Activated CD8-positive, alpha-beta T cell treated with anti-CD3 and anti-CD28 coated beads for 36 hours (primary cell): ENCODE measurements around the gene CNTNAP2. TPM values are rescaled to one million over a fixed set of nuclear protein-coding genes. Genes with fewer than 3 reads are reported as not detected.

Source experiments
- ATAC-seq: fragments of 200-7000 bp; cut with Tn5 transposase; one replicate; pipeline ENCODE4 v1.10.0; 2021; ENCODE audit warnings: mild to moderate bottlenecking, moderate library complexity
- CTCF ChIA-PET: fragments of 350-600 bp; sonication (Branson Sonifier 250); formaldehyde crosslinking; loops from one replicate; lab custom pipeline; 2021; ENCODE audit warnings: antibody characterized with exemption; lab: Charles Lee
- POLR2A ChIA-PET: fragments of 350-600 bp; sonication (Branson Sonifier 250); formaldehyde crosslinking; loops from one replicate; lab custom pipeline; 2021; ENCODE audit warnings: antibody characterized with exemption; lab: Charles Lee
- DNase-seq: peaks from one replicate; pipeline ENCODE4 v3.0.0-alpha.2; 2020
- H3K27ac Mint-ChIP-seq: one replicate; pipeline ENCODE4 v1.8.0; 2021; ENCODE audit warnings: mild to moderate bottlenecking, mixed read lengths
- H3K27me3 Mint-ChIP-seq: one replicate; pipeline ENCODE4 v1.8.0; 2021; ENCODE audit warnings: mixed read lengths
- H3K36me3 Mint-ChIP-seq: one replicate; pipeline ENCODE4 v1.8.0; 2021; ENCODE audit warnings: low read depth, mixed read lengths
- H3K4me1 Mint-ChIP-seq: one replicate; pipeline ENCODE4 v1.8.0; 2021; ENCODE audit warnings: low read depth, mixed read lengths
- H3K4me3 Mint-ChIP-seq: one replicate; pipeline ENCODE4 v1.8.0; 2021; ENCODE audit warnings: mild to moderate bottlenecking, moderate library complexity, mixed read lengths
- H3K9me3 Mint-ChIP-seq: one replicate; pipeline ENCODE4 v1.8.0; 2021; ENCODE audit warnings: mixed read lengths
- intact Hi-C: fragments of 100-400 bp; cut with micrococcal nuclease; formaldehyde crosslinking; loops from one replicate; pipeline ENCODE4 v1.10.0; 2022
- total RNA-seq, 2 experiments: library from RNA; stranded (reverse); gene quantifications; one replicate each; pipeline ENCODE4 v1.2.3, GENCODE V29; 2021
- TF ChIP-seq, protein P1 (sequence below): fragments of 200-600 bp; IDR thresholded peaks from one replicate; pipeline ENCODE4 v1.8.0; 2022; ENCODE audit warnings: antibody characterized with exemption, mild to moderate bottlenecking

The CNTNAP2 gene
- total RNA-seq, 2 experiments from 2014 or later, result not detected

DNA sequence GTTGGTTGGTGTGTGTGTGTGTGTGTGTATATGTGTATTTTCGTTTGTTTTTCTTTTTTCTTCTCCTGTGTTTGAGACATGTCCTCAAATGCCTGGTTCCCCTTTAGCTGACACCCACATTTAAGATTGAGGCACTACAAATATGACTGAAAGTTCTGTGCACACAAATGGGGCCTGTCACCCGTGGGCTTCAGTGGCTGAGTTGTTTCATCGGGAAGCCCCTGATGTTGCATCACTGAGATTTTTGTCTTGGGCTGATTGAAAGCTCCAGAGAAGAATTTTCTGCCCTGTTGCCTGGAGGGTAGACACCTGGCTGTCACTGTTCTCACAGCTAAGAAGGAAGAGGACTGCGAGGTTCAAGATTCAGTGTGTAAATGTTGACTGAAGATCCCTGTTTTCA is 2190.2 kb downstream of the CNTNAP2 start:
- Mint-ChIP-seq H3K27me3 (peaks cover 2% of the 10 kb centered on the region), H3K36me3 (no peaks in the 10 kb centered on the region), H3K27ac (no peak overlapping the region), H3K9me3 (no peaks in the 10 kb centered on the region), H3K4me1 (peaks cover 9% of the 10 kb centered on the region), H3K4me3 (no peak overlapping the region)
- POLR2A ChIA-PET, result no interaction called here
- ATAC-seq (no peak), DNase-seq (peak; percentile 10)
- intact Hi-C loops, result no loop called here
- CTCF ChIA-PET, result interaction anchor here (1.6 kb wide), 1 partner anchor 9 kb away, joined by 4 read pairs; no protein-coding TSS in a partner anchor
- TF ChIP-seq, protein P1, sequence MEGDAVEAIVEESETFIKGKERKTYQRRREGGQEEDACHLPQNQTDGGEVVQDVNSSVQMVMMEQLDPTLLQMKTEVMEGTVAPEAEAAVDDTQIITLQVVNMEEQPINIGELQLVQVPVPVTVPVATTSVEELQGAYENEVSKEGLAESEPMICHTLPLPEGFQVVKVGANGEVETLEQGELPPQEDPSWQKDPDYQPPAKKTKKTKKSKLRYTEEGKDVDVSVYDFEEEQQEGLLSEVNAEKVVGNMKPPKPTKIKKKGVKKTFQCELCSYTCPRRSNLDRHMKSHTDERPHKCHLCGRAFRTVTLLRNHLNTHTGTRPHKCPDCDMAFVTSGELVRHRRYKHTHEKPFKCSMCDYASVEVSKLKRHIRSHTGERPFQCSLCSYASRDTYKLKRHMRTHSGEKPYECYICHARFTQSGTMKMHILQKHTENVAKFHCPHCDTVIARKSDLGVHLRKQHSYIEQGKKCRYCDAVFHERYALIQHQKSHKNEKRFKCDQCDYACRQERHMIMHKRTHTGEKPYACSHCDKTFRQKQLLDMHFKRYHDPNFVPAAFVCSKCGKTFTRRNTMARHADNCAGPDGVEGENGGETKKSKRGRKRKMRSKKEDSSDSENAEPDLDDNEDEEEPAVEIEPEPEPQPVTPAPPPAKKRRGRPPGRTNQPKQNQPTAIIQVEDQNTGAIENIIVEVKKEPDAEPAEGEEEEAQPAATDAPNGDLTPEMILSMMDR, result no peak

DNA sequence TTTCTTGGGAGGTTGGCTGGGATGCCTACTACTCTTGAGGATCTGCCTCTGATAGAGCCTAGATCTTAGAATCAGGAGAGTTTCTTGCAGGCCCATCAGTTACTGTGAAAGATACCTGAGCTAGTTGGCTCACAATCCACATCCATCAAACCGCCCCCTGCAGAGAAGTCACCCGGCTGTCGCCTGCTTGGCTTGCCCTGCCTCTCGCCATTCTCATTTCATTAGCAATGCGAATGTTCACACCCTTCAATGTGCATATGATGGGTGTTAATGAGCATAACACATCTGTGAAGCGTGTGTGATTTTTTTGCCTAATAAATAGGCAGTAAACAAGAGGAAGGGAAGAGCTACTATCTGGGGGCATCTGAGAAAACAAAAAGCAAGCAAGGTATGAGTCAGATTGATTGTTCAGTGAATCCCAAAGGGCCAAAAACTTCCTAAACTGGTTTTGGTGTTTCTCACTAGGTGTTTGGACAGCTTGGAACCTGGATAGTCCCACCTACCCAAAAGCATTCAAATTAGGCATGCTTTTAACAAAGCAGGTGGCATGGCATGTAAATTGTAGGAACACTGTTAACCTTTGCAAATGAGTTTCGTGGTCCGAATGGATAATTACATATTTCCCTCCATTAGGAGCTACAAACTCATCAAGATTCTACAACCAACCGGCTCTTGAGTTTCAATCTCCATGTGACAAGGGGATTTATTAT is 2201.7 kb downstream of the CNTNAP2 start:
- TF ChIP-seq, protein P1, result no peak
- DNase-seq (no peak), ATAC-seq (no peak)
- POLR2A ChIA-PET, result no interaction called here
- H3K36me3 Mint-ChIP-seq, result no peaks in the 10 kb centered on the region
- intact Hi-C loops, result no loop called here
- H3K27me3 Mint-ChIP-seq, result no peaks in the 10 kb centered on the region
- no peak overlapping the region for H3K4me3 Mint-ChIP-seq
- no peak overlapping the region for H3K27ac Mint-ChIP-seq
- CTCF ChIA-PET, result no interaction called here
- H3K9me3 Mint-ChIP-seq, result peaks cover 5% of the 10 kb centered on the region
- no peaks in the 10 kb centered on the region for H3K4me1 Mint-ChIP-seq

DNA sequence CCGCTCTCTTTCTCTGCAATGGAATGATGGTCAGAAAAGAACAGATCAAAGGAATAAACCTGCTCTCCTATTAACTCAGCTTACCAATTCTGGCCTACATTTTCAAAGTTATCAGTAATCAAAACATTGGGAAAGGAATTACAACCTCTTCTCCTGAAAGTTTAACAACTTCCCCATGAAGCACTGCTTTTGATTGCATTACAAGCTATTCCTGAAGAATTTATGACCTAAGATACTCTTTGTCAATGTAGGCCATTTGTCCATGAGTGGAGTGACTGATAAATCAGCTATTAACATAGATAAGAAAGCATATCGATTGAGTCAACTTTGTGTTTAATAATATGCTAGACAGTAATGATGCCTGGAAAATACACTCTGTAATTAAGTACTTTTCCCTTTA is 2202.2 kb downstream of the CNTNAP2 start:
- Mint-ChIP-seq H3K4me1 (no peaks in the 10 kb centered on the region), H3K9me3 (peaks cover 4% of the 10 kb centered on the region)
- ATAC-seq, result no peak

DNA sequence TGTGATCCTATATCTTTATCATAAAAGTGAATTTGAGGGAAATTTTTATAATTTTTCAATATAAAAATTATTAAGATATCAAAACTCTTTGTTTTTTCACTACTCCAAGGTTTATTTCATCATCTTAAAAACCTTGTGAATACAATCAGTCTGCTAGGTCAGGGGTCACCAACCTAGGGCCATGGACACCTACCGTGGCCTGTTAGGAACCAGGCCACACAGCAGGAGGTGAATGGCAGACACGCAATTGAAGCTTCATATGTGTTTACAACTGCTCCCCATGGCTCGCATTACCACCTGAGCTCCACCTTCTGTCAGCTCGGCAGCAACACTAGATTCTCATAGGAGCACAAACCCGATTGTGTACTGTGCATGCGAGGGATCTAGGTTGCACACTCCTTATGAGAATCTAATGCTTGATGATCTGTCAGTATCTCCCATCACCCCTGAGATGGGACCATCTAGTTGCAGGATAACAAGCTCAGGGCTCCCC is 2202.8 kb downstream of the CNTNAP2 start:
- Mint-ChIP-seq H3K4me1 (no peaks in the 10 kb centered on the region), H3K9me3 (no peaks in the 10 kb centered on the region), H3K27ac (no peak overlapping the region), H3K27me3 (peaks cover 6% of the 10 kb centered on the region), H3K36me3 (no peaks in the 10 kb centered on the region), H3K4me3 (no peak overlapping the region)
- intact Hi-C loops, result no loop called here
- TF ChIP-seq, protein P1, result no peak
- POLR2A ChIA-PET, result no interaction called here
- ATAC-seq (no peak), DNase-seq (no peak)
- CTCF ChIA-PET, result no interaction called here

More for the DNA sequence above, 2202.2 kb downstream of the CNTNAP2 start:
- peaks cover 4% of the 10 kb centered on the region for H3K27me3 Mint-ChIP-seq
- ChIA-PET CTCF (no interaction called here), POLR2A (no interaction called here)
- no peak overlapping the region for H3K4me3 Mint-ChIP-seq
- TF ChIP-seq, protein P1, result no peak
- no peak overlapping the region for H3K27ac Mint-ChIP-seq
- intact Hi-C loops, result no loop called here
- DNase-seq, result no peak
- H3K36me3 Mint-ChIP-seq, result no peaks in the 10 kb centered on the region

DNA sequence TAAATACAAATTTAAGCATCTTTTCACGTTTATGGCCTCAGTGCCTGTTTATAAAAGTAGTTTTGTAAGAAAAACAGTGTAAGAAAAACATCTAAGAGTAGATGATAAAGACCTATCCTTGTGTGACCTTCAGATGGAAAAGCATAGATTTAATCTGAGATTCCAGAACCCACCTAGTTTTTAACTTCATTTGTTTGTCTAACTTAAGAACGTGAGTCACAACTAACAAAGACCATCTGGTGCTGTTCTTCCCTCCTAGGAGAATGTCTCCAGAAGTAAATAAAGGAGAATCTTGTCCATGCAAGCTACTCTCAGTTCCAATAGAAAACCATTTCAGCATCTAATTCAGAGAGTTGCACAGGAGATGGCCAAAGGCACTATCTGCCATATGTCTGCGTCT is 2208.6 kb downstream of the CNTNAP2 start:
- DNase-seq (no peak), ATAC-seq (no peak)
- TF ChIP-seq, protein P1, result no peak
- Mint-ChIP-seq H3K4me1 (no peaks in the 10 kb centered on the region), H3K9me3 (no peaks in the 10 kb centered on the region), H3K36me3 (no peaks in the 10 kb centered on the region), H3K27ac (no peak overlapping the region), H3K27me3 (peaks cover 9% of the 10 kb centered on the region), H3K4me3 (no peak overlapping the region)
- intact Hi-C loops, result no loop called here
- CTCF ChIA-PET, result no interaction called here
- POLR2A ChIA-PET, result no interaction called here
